SU-DHL-6 (cell line): ENCODE data around the gene MFN2.

Source experiments
- EZH2phosphoT487 ChIP-seq: fragments of 200-600 bp; sonication (generic), shearing (Covaris generic); conservative IDR thresholded peaks from 2 replicates; pipeline ENCODE4 v1.6.1; 2018; ENCODE audit warnings: mild to moderate bottlenecking, antibody characterized with exemption, low read length, moderate library complexity, mixed read lengths
- TF ChIP-seq, protein P1 (sequence below): fragments of 200-600 bp; sonication (generic); IDR thresholded peaks from one replicate; pipeline ENCODE4 v1.5.1; 2017; ENCODE audit warnings: antibody characterized with exemption, mild to moderate bottlenecking, low read length, moderate library complexity; ENCODE audit not compliant: insufficient read depth, poor library complexity, severe bottlenecking

DNA sequence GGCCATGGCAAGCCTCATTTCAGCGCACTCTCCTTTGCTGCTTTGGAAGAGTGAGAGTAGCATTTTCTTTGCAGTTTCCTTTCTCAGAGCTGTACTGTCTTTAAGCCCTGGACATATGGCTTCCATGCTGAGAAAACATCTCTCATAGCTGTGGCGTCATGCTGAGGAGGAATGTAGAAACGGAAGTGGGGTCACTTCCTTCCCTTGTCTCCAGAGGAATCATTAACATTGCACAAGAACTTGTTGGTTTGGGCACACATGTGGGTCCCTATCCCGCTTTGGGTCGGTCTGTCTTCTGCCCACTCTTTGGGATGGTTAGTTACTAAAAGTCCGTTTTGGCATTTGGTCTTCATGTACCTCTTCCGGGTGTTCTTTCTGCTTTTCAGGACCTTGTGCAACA, 5.6 kb downstream of the MFN2 start:
- no peak for TF ChIP-seq EZH2phosphoT487
- TF ChIP-seq, protein P1, sequence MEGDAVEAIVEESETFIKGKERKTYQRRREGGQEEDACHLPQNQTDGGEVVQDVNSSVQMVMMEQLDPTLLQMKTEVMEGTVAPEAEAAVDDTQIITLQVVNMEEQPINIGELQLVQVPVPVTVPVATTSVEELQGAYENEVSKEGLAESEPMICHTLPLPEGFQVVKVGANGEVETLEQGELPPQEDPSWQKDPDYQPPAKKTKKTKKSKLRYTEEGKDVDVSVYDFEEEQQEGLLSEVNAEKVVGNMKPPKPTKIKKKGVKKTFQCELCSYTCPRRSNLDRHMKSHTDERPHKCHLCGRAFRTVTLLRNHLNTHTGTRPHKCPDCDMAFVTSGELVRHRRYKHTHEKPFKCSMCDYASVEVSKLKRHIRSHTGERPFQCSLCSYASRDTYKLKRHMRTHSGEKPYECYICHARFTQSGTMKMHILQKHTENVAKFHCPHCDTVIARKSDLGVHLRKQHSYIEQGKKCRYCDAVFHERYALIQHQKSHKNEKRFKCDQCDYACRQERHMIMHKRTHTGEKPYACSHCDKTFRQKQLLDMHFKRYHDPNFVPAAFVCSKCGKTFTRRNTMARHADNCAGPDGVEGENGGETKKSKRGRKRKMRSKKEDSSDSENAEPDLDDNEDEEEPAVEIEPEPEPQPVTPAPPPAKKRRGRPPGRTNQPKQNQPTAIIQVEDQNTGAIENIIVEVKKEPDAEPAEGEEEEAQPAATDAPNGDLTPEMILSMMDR, result no peak
